GM18519 (cell line): ENCODE results near the gene OR5F1.

ENCODE experiments used
- ATAC-seq: cut with Tn5 transposase; IDR thresholded peaks from one replicate; pipeline ENCODE4 v1.9.1; 2021; ENCODE audit warnings: mild to moderate bottlenecking, moderate library complexity; ENCODE audit not compliant: unreplicated experiment, low FRiP score

OR5F1 gene

GRCh38 chr11:55994525-55994924 is at the start of gene OR5F1:
OR5F1 (minus strand) TSS chr11:55994625; CDS start chr11:55994625, 0 bp downstream.
- ATAC-seq = no peak

GRCh38 chr11:56027354-56027753 is 32.9 kb upstream of the OR5F1 start, which contains the start of gene OR5AS1:
OR5AS1 (plus strand) TSS chr11:56027654; CDS start chr11:56030419, 2,765 bp downstream.
- no peak for ATAC-seq

- ATAC-seq = no peak
Observed at GRCh38 chr11:56013805-56014204, 19.4 kb upstream of the OR5F1 start.

GRCh38 chr11:56010716-56011115 is 16.3 kb upstream of the OR5F1 start:
- no peak for ATAC-seq

- no peak for ATAC-seq
Observed at GRCh38 chr11:55970935-55971334, 23.5 kb downstream of the OR5F1 start.

GRCh38 chr11:55969845-55970244 is 24.6 kb downstream of the OR5F1 start, which contains the start of gene OR10AG1:
OR10AG1 (minus strand) TSS chr11:55969945; CDS start chr11:55969907, 38 bp downstream.
- no peak for ATAC-seq

GRCh38 chr11:55967914-55968313 is 26.5 kb downstream of the OR5F1 start:
- ATAC-seq = no peak

- ATAC-seq = no peak
Observed at GRCh38 chr11:55966391-55966790, 28.0 kb downstream of the OR5F1 start.

GRCh38 chr11:55956521-55956920 is 37.9 kb downstream of the OR5F1 start:
- ATAC-seq = no peak

GRCh38 chr11:55949330-55949729 is 45.1 kb downstream of the OR5F1 start:
- ATAC-seq = no peak
